Spinal cord (tissue), 10 donors: ENCODE data around the gene MAP2K6. TPM values are rescaled to one million over a fixed set of nuclear protein-coding genes. Genes with fewer than 3 reads are reported as not detected.

Experiments
- DNase-seq, 6 donors: peaks; one replicate each; pipeline versions ENCODE4 v3.0.0 to v3.0.0-alpha.2; 2013 to 2015; ENCODE audit warnings: low spot score in 6 of 6, low read depth in 4 of 6
- H3K27ac ChIP-seq: one replicate; pipeline ENCODE4 v1.5.1; 2013; ENCODE audit warnings: low read depth, low read length, control low read depth
- H3K27me3 ChIP-seq: one replicate; pipeline ENCODE4 v1.6.1; 2013; ENCODE audit warnings: low read length; ENCODE audit not compliant: control insufficient read depth, insufficient read depth
- H3K36me3 ChIP-seq: one replicate; pipeline ENCODE4 v1.6.1; 2013; ENCODE audit warnings: low read length; ENCODE audit not compliant: control insufficient read depth, insufficient read depth
- H3K4me1 ChIP-seq: one replicate; pipeline ENCODE4 v1.6.1; 2013; ENCODE audit warnings: low read length; ENCODE audit not compliant: control insufficient read depth, insufficient read depth
- H3K4me3 ChIP-seq: one replicate; pipeline ENCODE4 v1.5.1; 2013; ENCODE audit warnings: low read depth, low read length, control low read depth
- H3K9me3 ChIP-seq: one replicate; pipeline ENCODE4 v1.6.1; 2013; ENCODE audit warnings: low read length; ENCODE audit not compliant: control insufficient read depth, insufficient read depth
- WGBS: methylation state at CpG from one replicate; pipeline ENCODE4 v1.1.5; 2013; ENCODE audit warnings: missing lambda C conversion rate; ENCODE audit not compliant: insufficient coverage; 5-methylcytosine and 5-hydroxymethylcytosine counted together
- polyA plus RNA-seq, 2 donors: library from polyadenylated mRNA; unstranded; fragments of 120-200 nt; gene quantifications; one replicate each; pipeline ENCODE4 v1.2.1, GENCODE V29; 2013; ENCODE audit not compliant: insufficient read length in 2 of 2
- total RNA-seq, 2 donors: library from RNA; depleted of rRNA in 1 of 2; stranded (reverse); fragments of 120-200 nt in 1 of 2; fragments of >200 nt in 1 of 2; gene quantifications; one replicate each; pipeline versions ENCODE4 v1.2.3 to v1.2.4, GENCODE V29; 2013 to 2014
- donor health status: healthy.

Gene MAP2K6
- total and polyA plus RNA-seq, 4 donors, result 11.5 to 32.5 (median 17.9) TPM

DNA sequence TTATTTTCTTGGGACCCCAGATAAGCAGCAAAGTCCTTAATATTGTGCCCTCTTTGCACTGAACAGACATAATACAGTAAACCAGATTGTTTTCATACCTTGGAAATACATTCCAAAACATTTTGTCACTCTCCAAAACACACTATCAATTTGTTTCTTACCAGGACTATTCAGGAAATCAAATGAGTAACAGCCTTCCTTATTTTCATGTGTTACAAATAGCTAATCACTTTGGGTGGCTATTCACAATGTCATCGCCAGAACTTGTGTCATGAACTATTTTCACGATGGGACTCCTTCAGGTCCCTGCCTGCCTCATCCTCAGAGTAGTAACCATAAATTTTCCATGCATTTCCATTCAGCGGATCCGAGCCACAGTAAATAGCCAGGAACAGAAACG, 104.5 kb downstream of the MAP2K6 start:
- no peaks in the 10 kb centered on the region for H3K27me3 ChIP-seq
- peaks cover 4% of the 10 kb centered on the region for H3K36me3 ChIP-seq
- no peak for DNase-seq
- H3K9me3 ChIP-seq, result no peaks in the 10 kb centered on the region
- no peak overlapping the region for H3K27ac ChIP-seq
- H3K4me1 ChIP-seq, result no peaks in the 10 kb centered on the region
- H3K4me3 ChIP-seq, result no peak overlapping the region
- 95% methylated on average over 5 of the region's 5 CpGs for WGBS

DNA sequence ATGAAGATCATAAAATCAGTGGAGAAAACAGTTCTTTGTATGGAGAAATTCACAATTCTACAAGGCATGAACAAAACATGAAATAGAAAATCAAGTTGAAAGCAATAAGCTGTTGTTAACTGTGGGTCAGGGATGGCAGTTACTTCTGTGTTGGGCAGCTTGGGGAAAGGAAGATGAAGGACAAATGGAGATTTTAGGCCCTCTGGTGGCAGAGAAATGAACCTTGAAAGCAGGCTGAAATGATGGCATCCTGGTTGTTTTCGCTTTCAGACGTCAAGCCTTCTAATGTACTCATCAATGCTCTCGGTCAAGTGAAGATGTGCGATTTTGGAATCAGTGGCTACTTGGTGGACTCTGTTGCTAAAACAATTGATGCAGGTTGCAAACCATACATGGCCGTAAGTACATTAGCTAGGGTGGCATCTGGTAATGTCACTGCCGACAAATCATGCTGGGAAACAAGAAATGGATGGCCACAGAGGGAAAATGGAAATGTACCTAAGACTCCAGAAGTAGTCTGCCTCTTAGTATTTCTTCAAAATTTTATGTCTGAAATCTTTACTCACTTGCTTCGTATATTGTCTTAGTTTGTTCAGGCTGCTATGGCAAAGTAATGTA, 108.9 kb downstream of the MAP2K6 start:
- Histone ChIP-seq H3K4me1 (no peaks in the 10 kb centered on the region), H3K36me3 (peaks cover 14% of the 10 kb centered on the region), H3K9me3 (no peaks in the 10 kb centered on the region), H3K27ac (no peak overlapping the region), H3K4me3 (no peak overlapping the region), H3K27me3 (no peaks in the 10 kb centered on the region)
- 65% methylated on average over 6 of the region's 7 CpGs for WGBS
- DNase-seq, result peak in 3 of 6 donors; percentile 14 to 78 (median 70)

DNA sequence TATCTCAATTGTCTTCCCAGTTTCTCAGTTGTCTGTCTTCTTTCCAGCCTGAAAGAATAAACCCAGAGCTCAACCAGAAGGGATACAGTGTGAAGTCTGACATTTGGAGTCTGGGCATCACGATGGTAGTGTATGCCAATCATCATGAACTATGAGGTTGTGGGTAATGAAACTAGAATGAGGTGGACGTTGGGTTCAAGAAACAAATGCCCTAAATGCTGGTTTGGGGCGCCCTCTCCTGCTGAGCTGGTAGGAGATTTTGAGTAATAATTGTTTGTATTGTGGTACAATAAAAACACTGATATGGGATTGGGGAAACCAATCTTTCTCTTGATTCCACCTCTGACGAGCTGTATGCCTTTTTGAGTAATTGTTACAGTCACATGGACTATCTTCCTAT, 110.4 kb downstream of the MAP2K6 start:
- peaks cover 15% of the 10 kb centered on the region for H3K36me3 ChIP-seq
- H3K4me1 ChIP-seq, result no peaks in the 10 kb centered on the region
- 83% methylated on average over 1 of the region's 4 CpGs for WGBS
- H3K9me3 ChIP-seq, result no peaks in the 10 kb centered on the region
- no peak overlapping the region for H3K27ac ChIP-seq
- H3K27me3 ChIP-seq, result no peaks in the 10 kb centered on the region
- no peak for DNase-seq
- H3K4me3 ChIP-seq, result no peak overlapping the region

DNA sequence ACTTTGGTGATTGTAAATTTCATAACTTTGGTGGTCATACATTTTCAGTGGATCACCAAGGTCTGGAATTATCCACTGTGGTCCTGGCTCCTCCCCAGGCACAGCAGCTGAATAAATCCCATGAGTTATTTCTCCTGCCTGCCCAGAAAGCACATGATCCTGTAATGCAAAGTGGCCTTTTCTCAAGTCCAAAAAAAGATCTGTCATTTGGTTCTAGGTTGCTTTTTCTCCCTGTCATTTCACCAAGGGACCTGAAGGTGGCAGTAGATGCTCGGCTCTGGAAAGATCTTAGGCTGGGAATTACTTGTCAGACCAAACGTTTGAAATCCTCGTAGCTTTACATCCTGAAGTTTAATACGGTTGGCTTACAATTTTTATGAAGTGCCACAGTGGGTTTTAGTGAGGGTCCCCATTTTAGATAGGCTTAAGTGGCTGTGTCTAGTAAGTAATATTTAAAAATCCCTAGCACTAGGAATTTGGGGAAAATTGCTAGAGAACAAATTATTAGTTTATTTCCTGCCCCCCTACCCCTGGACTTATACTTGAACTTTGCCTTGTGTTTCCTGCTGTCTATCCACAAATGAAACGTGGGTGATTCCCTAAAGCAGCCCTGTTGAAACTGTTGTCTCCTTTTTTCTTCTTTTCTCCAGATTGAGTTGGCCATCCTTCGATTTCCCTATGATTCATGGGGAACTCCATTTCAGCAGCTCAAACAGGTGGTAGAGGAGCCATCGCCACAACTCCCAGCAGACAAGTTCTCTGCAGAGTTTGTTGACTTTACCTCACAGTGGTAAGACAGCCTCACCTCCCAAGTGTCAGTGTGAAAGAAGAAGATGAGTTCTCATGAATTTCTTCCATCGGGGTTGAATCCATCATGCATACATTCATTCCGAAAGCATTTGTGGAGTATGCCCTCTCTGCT, 111.7 kb downstream of the MAP2K6 start:
- H3K27ac ChIP-seq, result no peak overlapping the region
- no peaks in the 10 kb centered on the region for H3K4me1 ChIP-seq
- DNase-seq, result peak; percentile 33 to 90 (median 50)
- H3K36me3 ChIP-seq, result peaks cover 15% of the 10 kb centered on the region
- H3K9me3 ChIP-seq, result no peaks in the 10 kb centered on the region
- no peaks in the 10 kb centered on the region for H3K27me3 ChIP-seq
- 20% methylated on average over 4 of the region's 9 CpGs for WGBS
- H3K4me3 ChIP-seq, result no peak overlapping the region

DNA sequence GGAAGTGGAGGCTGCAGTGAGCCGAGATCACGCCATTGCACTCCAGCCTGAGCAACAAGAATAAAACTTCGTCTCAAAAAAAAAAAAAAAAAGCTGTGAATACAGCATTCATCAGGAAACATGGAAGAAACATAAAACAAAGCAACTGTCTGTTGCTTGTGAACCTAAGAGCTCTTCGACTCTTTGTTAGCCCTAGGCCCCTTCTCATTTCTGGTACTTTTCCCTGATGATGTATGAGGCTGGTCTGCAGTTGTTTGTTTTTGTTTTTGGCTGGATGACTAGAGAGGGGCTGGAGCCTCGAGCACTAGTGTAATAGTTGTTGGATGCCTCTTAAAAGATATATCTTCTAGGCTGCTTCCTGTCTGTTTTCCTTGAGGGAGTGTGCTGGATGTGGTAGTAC, 113.5 kb downstream of the MAP2K6 start:
- H3K36me3 ChIP-seq, result peaks cover 13% of the 10 kb centered on the region
- no peaks in the 10 kb centered on the region for H3K4me1 ChIP-seq
- H3K4me3 ChIP-seq, result no peak overlapping the region
- no peak for DNase-seq
- H3K27me3 ChIP-seq, result no peaks in the 10 kb centered on the region
- WGBS, result 90% methylated on average over 4 of the region's 5 CpGs
- no peaks in the 10 kb centered on the region for H3K9me3 ChIP-seq
- no peak overlapping the region for H3K27ac ChIP-seq

DNA sequence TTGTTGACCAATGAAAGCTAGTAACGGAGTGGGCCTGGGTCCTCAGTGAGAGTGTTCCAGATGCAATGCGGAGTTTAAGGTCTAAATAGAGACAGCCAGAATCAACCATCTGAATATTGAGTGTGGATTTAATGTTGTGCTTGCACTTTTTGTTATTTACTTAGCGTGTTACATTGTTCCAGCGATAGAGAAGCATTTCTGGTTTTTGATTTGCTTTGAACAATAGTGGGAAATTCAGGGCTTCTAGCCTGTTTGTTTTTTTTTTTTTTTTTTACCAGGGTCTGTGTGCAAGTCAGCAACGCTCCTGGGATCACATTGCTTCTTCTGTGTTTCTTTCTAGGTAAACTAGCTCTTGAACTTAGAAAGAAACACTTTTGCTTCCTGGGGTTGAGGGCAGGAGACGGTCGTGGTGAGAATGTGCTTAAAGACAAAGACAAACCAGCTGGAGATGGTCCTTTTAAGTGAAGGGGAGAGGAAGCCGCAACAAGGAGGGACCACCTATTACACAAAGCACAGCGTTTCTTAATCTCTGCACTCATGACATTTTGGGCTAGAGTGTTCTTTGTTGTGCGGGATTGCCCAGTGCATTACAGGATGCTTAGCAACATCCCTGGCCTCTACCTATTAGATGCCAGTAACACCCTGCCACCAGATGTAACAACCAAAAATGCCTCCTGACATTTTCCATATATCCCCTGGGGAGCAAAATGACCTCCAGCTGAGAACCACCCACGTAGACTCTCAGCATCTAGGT, 119.2 kb downstream of the MAP2K6 start:
- Histone ChIP-seq H3K36me3 (peaks cover 8% of the 10 kb centered on the region), H3K4me1 (no peaks in the 10 kb centered on the region), H3K27ac (no peak overlapping the region), H3K4me3 (no peak overlapping the region), H3K27me3 (no peaks in the 10 kb centered on the region), H3K9me3 (no peaks in the 10 kb centered on the region)
- WGBS, result 90% methylated on average over 6 of the region's 11 CpGs
- no peak for DNase-seq

DNA sequence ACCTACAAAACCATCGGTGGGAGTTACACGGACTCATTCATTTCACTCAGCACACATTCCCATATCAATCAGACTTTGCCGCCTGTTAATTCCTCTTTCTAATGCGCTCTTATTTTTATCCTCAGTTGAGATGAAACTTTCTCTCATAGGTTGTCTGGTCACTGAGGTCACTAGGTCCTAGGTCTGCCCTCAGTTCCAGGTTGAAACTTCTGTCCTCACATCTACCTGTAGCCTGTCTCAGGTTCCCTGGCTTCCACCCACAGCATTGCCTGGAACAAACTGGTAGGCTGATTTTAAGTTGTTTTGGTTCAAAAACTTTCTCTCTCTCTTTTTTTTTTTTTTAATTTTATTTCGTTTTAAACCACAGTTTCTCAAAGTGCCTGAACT, 119.7 kb downstream of the MAP2K6 start:
- no peaks in the 10 kb centered on the region for H3K4me1 ChIP-seq
- WGBS, result 71% methylated on average over 5 of the region's 5 CpGs
- no peaks in the 10 kb centered on the region for H3K9me3 ChIP-seq
- DNase-seq, result no peak
- peaks cover 8% of the 10 kb centered on the region for H3K36me3 ChIP-seq
- no peaks in the 10 kb centered on the region for H3K27me3 ChIP-seq
- H3K4me3 ChIP-seq, result no peak overlapping the region
- H3K27ac ChIP-seq, result no peak overlapping the region

DNA sequence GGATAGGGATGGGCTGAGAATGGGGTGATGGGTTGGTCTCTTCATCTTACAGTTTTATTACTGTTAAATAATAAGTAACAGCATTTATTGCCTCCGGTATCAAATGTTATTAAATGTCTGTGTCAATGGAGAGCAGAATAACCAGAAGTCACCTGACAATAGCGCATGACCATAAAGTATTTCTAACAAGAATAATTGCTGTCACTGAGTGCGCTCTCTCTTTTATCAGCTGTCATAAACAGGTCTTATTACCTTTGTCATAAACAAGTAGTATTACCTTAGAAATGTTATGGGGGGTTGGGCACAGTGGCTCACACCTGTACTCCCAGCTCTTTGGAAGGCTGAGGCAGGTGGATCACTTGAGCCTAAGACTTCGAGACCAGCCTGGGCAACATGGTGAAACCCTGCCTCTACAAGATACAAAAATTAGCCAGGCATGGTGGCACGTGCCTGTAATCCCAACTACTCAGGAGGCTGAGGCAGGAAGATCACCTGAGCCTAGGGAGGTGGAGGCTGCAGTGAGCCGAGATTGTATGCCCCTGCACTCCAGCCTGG, 120.6 kb downstream of the MAP2K6 start:
- no CpG with 5 or more reads among the region's 6 CpGs for WGBS
- Histone ChIP-seq H3K36me3 (peaks cover 8% of the 10 kb centered on the region), H3K9me3 (no peaks in the 10 kb centered on the region), H3K27me3 (no peaks in the 10 kb centered on the region), H3K27ac (no peak overlapping the region), H3K4me1 (no peaks in the 10 kb centered on the region), H3K4me3 (no peak overlapping the region)
- no peak for DNase-seq

DNA sequence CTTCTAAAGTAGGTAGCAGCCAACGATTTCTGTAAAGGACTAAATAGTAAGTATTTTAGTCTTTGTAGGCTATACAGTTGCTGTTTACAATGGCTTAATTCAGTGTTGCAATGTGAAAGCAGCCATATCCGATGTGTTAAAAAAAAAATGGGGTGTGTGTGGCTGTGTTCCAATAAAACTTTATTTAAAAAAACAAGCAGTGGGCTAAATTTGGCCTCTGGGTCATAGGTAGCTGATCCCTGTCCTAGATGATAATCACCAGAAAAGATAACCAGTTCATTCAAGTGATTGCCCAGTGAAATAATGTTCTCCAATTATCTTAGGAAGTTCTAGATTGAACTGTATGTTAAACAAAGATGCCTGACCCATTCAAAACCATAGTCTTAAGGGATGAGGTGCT, 124.3 kb downstream of the MAP2K6 start:
- Histone ChIP-seq H3K27me3 (no peaks in the 10 kb centered on the region), H3K9me3 (no peaks in the 10 kb centered on the region), H3K4me3 (no peak overlapping the region), H3K27ac (no peak overlapping the region), H3K4me1 (no peaks in the 10 kb centered on the region), H3K36me3 (peaks cover 10% of the 10 kb centered on the region)
- DNase-seq, result no peak
- WGBS, result 100% methylated on average over 1 of the region's 2 CpGs
